Measurements from ENCODE around the gene MS4A8. TPM values are rescaled to one million over a fixed set of nuclear protein-coding genes. Genes with fewer than 3 reads are reported as not detected.

MS4A8 gene
- total and polyA plus RNA-seq, 2 of the 4 experiments (the other 2 are of a cell fraction): not detected

- no peak for ATAC-seq (ENCODE audit: low read depth)
- H2BK5ac ChIP-seq (ENCODE audit: low read depth, low read length, poor library complexity, severe bottlenecking): no peak overlapping the region
- in situ Hi-C loops (cut with MboI; ENCODE audit: low sequenced_read_pairs) (no loop called here), dilution Hi-C loops (cut with HindIII; ENCODE audit: low sequenced_read_pairs, unreplicated experiment) (no loop called here), intact Hi-C loops (cut with micrococcal nuclease) (no loop called here)
- H3K23ac ChIP-seq (ENCODE audit: low read depth, low read length): no peak overlapping the region
- POLR2A ChIA-PET (ENCODE audit: unreplicated experiment): no interaction called here
- no peak overlapping the region for H2AK5ac ChIP-seq (ENCODE audit: low read depth, low read length)
- peaks cover 4% of the 10 kb centered on the region for H3K27me3 ChIP-seq (ENCODE audit: control insufficient read depth, insufficient read depth, low read length)
- no peak overlapping the region for H4K8ac ChIP-seq (ENCODE audit: low read depth in 2 of 2, low read length in 2 of 2)
- no peak overlapping the region for H4K91ac ChIP-seq (ENCODE audit: insufficient read depth, low read depth, low read length)
- H3K4ac ChIP-seq (ENCODE audit: low read depth, low read length): no peak overlapping the region
- no peak overlapping the region for H3K27ac ChIP-seq (ENCODE audit: insufficient read depth, low read length)
- H2BK20ac ChIP-seq (ENCODE audit: low read depth, low read length): no peak overlapping the region
- H2BK120ac ChIP-seq (ENCODE audit: low read depth, low read length): no peak overlapping the region
- no TSS peak for BruUV-seq (replicated peaks)
- no peaks in the 10 kb centered on the region for H3K4me1 ChIP-seq (ENCODE audit: control insufficient read depth, insufficient read depth, low read length)
- H3K4me3 ChIP-seq (ENCODE audit: insufficient read depth, low read depth, low read length): no peak overlapping the region
- CTCF ChIA-PET: no interaction called here
- H2AFZ ChIP-seq (replicated peaks; ENCODE audit: low read length, poor library complexity): no peak overlapping the region
- no peaks in the 10 kb centered on the region for H3K9me3 ChIP-seq (ENCODE audit: control insufficient read depth, insufficient read depth, low read length)
- no peak overlapping the region for H3K4me2 ChIP-seq (ENCODE audit: low read depth, low read length)
- H4K20me1 ChIP-seq (ENCODE audit: insufficient read depth, low read length): no peaks in the 10 kb centered on the region
- no peaks in the 10 kb centered on the region for H3K36me3 ChIP-seq (ENCODE audit: control insufficient read depth, insufficient read depth, low read length)
- H3K18ac ChIP-seq (ENCODE audit: low read depth, low read length): no peak overlapping the region
- no peaks in the 10 kb centered on the region for H3K79me1 ChIP-seq (ENCODE audit: low read depth in 1 of 2, low read length in 2 of 2)
- H2BK15ac ChIP-seq (ENCODE audit: low read depth, low read length): no peak overlapping the region
- H3K9ac ChIP-seq (ENCODE audit: low read depth, low read length): no peak overlapping the region
- TF ChIP-seq CEBPB (IDR thresholded peaks at IDR 0.05; ENCODE audit: low read depth, low read length): no peak
- no peak for TF ChIP-seq CTCF (conservative IDR thresholded peaks at IDR 0.05; ENCODE audit: low read depth, low read length)
- TF ChIP-seq USF2 (IDR thresholded peaks at IDR 0.05; ENCODE audit: low read depth, low read length): no peak
- TF ChIP-seq POLR2A (IDR thresholded peaks at IDR 0.05; ENCODE audit: low read depth, low read length): no peak
- no CpG with 5 or more reads among the region's 4 CpGs for WGBS, 2 experiments (ENCODE audit: extremely low coverage in 2 of 2, insufficient read length in 1 of 2)
- no peak overlapping the region for H3K56ac ChIP-seq (ENCODE audit: extremely low read depth, insufficient read depth, low read length)
- no peaks in the 10 kb centered on the region for H3K9me1 ChIP-seq (ENCODE audit: insufficient read depth, low read length)
- no peak overlapping the region for H3K14ac ChIP-seq (replicated peaks; ENCODE audit: low read depth, low read length)
- H2AK9ac ChIP-seq (replicated peaks; ENCODE audit: low read depth, low read length, poor library complexity): no peak overlapping the region
- DNase-seq: no peak
- no peak overlapping the region for H4K5ac ChIP-seq (ENCODE audit: low read depth, low read length)
These were observed 62.2 kb downstream of the MS4A8 start for GRCh38 chr11:60761436-60762190.

All from IMR-90 (cell line).